Measurements from ENCODE around the gene SSC4D. TPM values are rescaled to one million over a fixed set of nuclear protein-coding genes. Genes with fewer than 3 reads are reported as not detected.

Gene SSC4D
- total and polyA plus RNA-seq, 2 experiments from 2014 or later = 4.9 to 11.4 TPM

- Histone ChIP-seq H3K4me2 (no peak overlapping the region), H3K27me3 (ENCODE audit: insufficient read depth) (no peaks in the 10 kb centered on the region), H4K20me1 (replicated peaks; ENCODE audit: insufficient read depth) (peaks cover 92% of the 10 kb centered on the region), H3K36me3 (ENCODE audit: insufficient read depth) (peaks cover 46% of the 10 kb centered on the region), H3K4me1 (ENCODE audit: insufficient read depth) (peaks cover 36% of the 10 kb centered on the region), H3K27ac (ENCODE audit: low read depth) (peak overlapping the region; percentile 40; the same call in 1 of the 2 replicates), H3K79me2 (replicated peaks; ENCODE audit: insufficient read depth) (peaks cover 100% of the 10 kb centered on the region), H3K9me2 (ENCODE audit: insufficient read depth) (no peaks in the 10 kb centered on the region), H3F3A (replicated peaks; ENCODE audit: low read depth) (peaks cover 29% of the 10 kb centered on the region), H3K4me3 (no peak overlapping the region), H2AFZ (no peak overlapping the region)
- H3K27ac Mint-ChIP-seq = no peak overlapping the region
- DNase-seq (ENCODE audit: low spot score) (no peak), ATAC-seq (peak; percentile 15; the same call in 1 of the 3 replicates)
- peaks cover 10% of the 10 kb centered on the region for H3K27me3 Mint-ChIP-seq (ENCODE audit: insufficient read depth, low read depth, poor library complexity)
- TF ChIP-seq ZNF114 (CRISPR knock-in tag; IDR thresholded peaks at IDR 0.05) (no peak), ZNF462 (CRISPR knock-in tag; IDR thresholded peaks at IDR 0.05) (no peak), ZNF331 (CRISPR knock-in tag; IDR thresholded peaks at IDR 0.05; ENCODE audit: low read depth) (no peak), CTCF (conservative IDR thresholded peaks at IDR 0.05; ENCODE audit: low read depth in 2 of 2) (no peak), JUNB (IDR thresholded peaks at IDR 0.05; ENCODE audit: unreplicated experiment) (no peak), POLR2AphosphoS5 (IDR thresholded peaks at IDR 0.05; ENCODE audit: low read depth) (no peak), EZH2 (IDR thresholded peaks at IDR 0.05; ENCODE audit: low read depth, unreplicated experiment) (no peak), ETS1 (IDR thresholded peaks at IDR 0.05) (no peak), CREB1 (CRISPR knock-in tag; IDR thresholded peaks at IDR 0.05; ENCODE audit: low read depth) (no peak), NANOG (IDR thresholded peaks at IDR 0.05; ENCODE audit: borderline replicate concordance) (no peak), REST (IDR thresholded peaks at IDR 0.05; ENCODE audit: unreplicated experiment) (no peak), EZH2phosphoT487 (IDR thresholded peaks at IDR 0.05; ENCODE audit: unreplicated experiment) (no peak), STAT1 (IDR thresholded peaks at IDR 0.05; ENCODE audit: unreplicated experiment) (no peak)
- peaks cover 98% of the 10 kb centered on the region for H3K36me3 Mint-ChIP-seq (ENCODE audit: low read depth)
- H3K4me3 Mint-ChIP-seq = 0 out of 3 replicates have a peak overlapping the region, but pooled peaks have one; percentile 34
- peaks cover 6% of the 10 kb centered on the region; the same call in 1 of the 3 replicates for H3K9me3 Mint-ChIP-seq
- peaks cover 46% of the 10 kb centered on the region for H3K4me1 Mint-ChIP-seq
Measured at GRCh38 chr7:76352193-76352592, 57.3 kb downstream of the SSC4D start.
